Left kidney (tissue), 2 donors: ENCODE results near the gene TLCD5. TPM values are rescaled to one million over a fixed set of nuclear protein-coding genes. Genes with fewer than 3 reads are reported as not detected.

Experiments
- DNase-seq: peaks from one replicate; pipeline ENCODE4 v3.0.0-alpha.2; 2013
- polyA plus RNA-seq: library from polyadenylated mRNA; unstranded; fragments of 120-200 nt; gene quantifications from one replicate; pipeline ENCODE4 v1.2.1, GENCODE V29; 2013; ENCODE audit not compliant: insufficient read length

The TLCD5 gene
- polyA plus RNA-seq, 1 donor = 18.8 TPM

DNA sequence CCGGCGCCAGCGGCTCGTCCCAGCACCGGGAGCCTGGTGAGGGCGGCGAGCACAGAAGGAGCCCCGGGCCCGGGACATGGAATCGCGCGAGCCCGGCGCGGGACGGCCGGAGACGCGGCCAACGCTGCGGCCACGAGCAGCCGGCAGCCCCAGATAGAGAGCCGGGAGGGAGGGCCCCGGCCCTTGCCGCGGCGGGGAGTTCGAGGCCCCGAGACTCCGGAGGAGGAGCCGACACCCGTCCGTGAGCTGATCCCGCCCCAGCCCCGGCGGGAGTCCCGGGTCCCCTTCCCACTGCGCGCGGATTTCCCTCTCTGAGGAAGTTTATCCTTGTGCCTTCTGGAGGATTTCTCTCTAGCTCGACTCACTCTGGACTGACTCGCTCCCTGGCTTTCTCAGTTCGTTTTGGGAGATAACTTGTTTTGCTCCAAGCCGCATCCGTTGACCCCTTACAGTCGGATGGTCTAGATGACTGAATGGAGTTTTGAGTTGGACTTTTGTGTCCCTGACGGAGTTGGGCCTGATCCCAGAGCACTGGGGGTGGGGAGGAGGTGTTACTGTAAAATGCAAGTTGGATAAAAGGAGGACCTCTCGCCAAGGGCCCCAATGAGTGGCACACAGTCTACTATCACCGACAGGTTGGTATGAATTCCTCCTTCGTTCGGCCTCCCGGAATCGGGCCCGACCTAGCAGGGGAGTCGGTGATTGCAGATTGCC, 11.7 kb downstream of the TLCD5 start:
- no peak for DNase-seq

DNA sequence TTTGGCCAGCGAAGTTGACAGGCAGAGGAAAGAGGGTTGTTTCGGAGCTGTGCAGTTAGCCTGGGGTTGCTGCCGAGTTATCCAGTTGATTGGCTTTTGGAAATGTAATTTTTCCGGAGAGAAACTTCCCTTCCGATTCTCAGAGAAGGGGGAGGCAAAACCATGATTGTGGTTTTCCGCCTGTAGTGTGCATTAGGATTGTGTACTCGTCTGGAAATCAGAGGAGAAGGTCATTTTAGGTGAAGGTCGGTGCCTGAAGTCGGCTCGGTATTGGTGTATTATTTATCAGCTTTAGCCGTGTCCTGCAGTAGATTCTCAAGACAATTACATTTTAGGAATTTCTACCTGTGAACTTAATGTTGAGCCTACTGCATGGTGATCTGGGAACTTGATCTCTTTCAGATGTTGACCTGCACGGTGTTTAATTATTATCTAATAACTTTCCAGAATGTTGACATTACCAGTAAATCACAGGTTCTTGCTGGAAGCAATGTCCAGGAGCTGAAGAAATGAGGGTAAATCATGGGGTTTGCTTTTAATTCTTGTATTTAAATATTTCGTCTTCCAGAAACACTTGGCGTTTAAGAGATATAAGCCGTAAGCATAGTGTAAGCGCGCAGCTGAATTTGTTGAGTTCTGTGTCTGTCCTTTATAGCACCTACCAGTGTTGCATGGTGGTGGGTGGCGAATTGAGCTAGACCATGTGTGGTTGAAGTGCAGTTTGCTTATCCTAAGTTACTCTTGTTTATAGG, 12.4 kb downstream of the TLCD5 start:
- no peak for DNase-seq

DNA sequence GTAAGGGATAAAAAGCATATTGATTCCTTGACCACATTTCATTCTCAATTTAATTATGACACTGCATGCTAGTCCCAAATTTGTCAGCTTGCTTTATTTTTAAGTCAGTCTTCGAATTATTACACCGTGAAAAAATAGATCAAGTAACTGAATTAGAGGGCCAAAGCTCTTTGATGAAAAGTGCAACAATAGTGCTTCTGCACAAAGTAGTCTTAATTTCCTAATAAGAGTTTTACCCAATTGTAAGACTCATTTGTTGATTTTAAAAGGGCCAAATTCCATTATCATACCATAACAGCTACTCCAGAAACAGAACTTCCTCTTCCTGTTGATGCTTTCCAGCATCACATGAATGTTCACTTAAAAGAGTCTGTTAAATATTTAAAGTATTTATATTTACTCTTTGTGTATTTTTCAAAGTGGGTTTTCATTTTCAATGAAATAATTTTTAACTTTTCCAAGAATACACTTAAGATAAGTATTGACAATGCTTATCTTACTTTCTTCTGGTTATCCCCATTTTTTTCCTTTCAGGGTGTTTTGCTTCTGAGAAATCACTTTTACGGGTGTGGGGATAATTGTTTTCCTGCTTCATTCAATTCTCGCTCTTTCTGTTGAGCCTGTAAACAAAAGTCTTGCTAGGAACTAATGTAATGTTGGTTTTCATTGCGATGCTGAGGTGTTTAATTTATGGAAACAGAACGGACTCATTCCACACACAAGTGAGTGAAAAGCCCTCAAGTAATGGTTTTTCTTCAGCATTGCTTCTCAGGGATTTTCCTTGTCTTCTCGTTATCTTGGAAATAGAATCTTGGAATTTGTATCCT, 13.2 kb downstream of the TLCD5 start:
- DNase-seq = no peak

DNA sequence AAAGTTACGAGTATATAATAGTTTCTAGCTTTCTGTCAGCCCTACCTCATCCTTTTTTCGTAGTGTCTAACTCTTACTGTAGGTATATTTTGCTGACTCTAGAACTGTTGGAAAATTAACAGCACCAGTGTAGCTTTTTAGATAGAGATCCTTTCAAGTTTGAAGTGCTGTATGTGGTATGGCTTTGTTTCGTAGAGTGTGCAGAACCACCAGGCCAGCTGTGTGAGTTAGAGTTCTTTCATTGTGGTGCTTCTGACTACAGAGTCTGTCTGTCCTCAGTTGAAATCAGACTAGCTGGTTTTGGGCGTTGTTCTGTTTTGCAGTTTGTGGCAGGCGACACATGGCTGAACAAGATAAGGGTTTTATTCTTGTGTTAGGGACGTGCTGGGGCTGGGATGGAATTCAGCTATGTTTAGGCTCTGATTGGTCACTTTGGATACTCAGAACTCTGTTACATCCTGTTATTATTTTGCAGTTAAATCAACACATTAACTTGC, 14.3 kb downstream of the TLCD5 start:
- no peak for DNase-seq

DNA sequence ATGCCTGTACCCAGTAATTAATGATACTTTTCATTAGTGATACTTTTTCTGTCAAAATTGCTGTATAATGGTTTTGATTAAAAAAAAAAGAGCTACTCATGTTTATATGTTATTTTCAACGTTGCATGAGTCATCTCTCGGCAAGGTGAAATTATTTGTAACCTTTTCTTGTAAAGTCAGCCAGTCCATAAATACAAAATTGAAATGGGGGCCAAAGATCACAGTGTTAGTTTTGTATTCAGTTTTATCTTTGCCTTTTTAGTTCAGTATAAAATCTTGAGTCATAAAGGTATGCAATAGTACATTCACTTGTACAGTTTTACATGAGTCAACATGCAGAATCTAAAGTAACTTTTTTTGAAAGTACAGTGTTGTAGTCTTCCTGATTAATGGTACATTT, 15.4 kb downstream of the TLCD5 start:
- DNase-seq = no peak

DNA sequence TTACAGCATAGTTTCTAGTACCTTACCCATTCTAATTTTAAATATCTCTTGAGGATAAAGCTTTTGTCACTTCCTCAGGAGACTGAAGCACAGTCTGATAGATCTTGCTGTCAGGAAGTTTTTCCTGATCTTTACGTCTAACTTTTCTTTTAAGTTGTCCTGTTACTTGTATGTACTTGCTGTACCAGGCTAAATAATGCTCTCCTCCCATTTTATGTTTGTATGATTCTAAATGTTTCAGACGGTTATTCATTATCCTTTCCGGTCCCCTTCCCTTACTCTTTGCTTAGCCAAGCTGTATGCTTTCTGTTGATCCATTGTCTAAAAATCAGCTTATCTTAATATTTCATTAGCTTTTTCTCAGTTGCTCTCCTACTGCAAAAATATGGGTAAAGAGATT, 17.1 kb downstream of the TLCD5 start:
- DNase-seq = no peak

DNA sequence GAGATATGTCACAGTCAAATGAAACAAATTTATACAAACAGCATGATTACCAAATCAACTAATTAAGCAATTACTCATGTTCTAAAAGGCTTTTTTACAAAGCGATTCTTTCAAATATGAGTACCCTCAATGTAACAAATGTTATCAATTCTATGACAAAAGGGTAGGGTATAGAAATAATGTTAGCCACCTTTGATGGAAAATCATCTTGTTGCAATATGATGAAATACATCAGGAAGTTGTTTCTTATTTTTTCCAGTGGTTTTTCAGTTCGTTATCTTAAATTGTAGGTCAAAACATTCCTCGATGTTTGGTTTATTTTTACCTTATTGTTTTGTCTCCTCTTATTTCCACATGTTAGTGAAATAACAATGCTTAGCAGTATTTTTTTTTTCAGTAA, 17.6 kb downstream of the TLCD5 start:
- DNase-seq = no peak

DNA sequence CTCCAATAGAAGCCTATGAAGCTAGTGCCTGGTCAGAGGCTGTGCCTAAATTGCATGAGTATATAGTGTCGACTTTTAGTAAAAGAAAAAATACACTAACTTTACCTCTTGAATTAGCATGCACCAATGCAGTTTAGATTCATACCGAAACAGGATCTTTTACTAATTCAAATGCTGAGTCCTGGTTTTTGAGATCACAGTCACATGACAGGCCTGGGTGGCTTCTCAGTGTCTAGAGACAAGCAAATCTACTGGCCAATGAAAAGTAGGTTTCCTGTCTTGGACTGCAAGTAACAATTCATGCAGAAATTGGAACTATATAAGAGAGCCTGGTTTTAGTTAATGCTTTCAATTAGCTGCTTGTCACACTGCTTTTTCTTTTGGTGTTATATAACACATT, 18.3 kb downstream of the TLCD5 start:
- no peak for DNase-seq

DNA sequence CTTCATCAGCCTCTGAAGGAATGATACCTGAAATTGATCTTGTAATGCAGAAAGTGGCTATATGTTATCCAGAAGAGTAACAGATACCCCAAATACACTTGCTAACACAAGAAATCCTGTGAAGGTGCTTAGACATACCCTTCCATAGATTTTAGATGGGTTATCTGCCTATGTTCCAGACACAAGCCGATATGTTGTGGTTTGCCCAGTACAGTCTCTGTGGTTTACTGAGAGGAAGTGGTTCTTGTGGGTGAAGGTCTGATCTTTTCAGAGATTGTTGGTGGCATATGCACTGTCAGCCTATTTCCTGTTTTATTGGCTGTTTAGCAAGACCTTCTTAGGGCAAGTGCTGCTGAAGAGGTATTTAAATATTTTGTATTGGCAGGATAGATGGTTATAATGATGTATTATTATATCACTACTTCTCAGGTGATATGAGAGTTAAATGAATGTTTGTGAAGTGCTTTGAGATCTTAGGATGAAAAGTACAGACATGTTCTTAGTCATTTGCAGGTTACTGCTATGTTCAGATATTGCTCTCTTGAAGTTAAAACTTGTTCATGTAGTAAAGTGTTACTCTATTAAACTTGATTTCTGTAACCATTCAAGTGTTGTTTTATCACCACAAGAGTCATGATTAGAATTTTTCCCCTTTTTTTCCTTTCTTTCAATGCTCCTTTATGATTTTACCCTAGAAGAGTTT, 19.4 kb downstream of the TLCD5 start:
- DNase-seq = no peak

DNA sequence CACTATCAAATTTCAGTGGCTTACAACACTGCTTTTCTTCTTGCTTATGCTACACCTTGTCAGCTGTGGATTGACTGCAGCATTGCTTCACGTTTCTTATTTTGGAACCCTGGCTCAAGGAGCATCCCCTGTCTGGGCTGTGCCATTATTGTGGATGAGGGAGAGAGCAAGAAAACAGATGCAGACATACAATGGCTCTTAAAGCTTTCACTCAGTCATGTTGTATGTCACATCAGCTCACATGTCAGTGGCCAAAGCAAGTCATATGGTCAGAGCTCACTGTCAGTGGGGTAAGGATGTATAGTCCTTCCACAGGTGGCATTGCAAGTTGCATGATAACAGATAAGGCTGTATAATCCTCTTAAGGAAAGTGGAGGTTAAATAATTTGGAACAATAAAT, 21.1 kb downstream of the TLCD5 start:
- no peak for DNase-seq

DNA sequence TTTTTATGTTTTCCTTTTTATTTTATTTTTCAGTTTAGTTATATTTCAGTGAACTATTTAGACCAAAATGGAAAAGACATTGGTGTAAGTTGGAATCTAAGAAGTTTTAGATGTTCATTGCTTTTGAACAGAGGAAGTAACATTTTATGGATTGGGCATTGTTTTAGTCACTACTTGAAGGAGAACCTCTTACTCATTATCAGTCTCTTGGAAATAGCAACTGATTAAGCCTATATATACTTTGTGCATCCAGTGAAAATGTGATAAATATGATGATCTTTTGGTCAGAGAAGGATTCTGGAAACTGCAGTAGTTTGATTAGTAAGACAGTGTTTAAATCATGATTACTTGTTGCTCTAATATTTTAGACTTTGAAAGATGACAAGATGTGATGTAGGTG, 25.5 kb downstream of the TLCD5 start:
- no peak for DNase-seq

DNA sequence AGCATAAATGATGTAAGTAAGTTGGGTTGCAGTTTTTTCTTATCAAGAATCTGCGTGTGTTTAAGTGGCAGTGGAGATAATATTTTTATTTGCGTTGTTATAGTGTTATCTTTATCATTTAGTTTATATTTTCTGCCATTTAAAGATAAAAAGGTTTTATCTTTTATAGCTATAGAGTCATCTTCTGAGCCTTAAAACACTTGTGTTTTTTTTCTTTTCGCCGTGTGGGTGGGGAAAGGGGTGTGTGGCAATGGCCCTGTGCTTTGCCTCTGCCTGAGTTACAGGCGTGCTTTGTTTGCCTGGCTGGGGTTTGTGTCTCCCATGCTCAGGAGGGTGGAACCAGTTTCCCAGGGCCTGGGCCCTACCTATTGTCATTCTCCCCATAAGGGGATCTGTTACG, 27.3 kb downstream of the TLCD5 start:
- DNase-seq = no peak

DNA sequence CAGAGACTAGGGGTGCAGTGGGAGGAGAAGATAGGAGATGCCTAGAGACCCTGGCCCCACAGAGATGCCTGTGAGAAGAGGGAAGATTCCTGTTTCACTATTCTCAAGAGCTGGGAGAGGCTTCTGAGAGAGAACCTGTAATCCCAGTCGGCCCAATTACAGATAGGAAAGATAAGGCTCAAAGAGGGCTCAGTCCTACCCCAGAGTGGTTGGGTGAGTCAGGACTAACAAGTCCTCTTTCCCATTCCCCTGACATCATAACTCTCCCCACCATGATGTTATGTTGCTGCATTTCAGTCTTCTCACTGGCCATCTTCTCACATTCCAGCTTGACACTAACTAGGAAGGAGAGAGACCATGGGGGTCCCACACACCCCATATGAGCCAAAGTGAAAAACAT, 29.0 kb downstream of the TLCD5 start:
- DNase-seq = no peak

DNA sequence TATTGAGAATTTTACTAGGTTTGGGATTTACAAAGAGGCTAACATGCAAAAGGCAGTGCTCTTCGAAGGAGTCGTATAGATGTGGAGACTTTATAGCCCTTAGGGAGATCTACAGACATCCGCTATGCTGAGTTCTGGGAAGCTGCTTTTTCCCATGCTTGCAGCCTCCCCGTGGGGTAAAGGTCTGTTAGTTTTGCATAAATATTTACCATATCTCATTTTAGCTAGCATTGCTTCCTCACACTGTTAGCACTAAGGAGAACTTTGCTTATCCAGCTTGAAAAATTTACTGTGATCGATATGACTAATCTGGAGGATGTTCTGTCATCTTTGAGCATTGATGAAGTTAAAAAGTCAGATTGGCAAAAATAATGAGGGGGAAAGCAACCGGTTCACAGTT, 29.7 kb downstream of the TLCD5 start:
- DNase-seq = no peak

DNA sequence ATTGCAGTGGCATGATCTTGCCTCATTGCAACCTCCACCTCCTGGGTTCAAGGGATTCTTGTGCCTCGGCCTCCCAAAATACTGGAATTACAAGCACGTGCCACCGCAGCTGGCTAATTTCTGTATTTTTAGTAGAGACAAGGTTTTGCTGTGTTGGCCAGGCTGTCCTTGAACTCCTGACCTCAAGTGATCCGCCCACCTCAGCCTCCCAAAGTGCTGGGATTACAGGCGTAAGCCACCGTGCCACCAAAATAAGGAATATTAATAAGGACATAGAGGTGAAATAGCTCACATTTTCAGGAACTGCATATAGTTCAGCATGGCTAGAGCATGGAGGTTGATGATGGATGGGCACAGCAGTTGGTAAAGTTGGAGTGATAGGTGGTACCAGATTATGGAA, 32.5 kb downstream of the TLCD5 start:
- no peak for DNase-seq

DNA sequence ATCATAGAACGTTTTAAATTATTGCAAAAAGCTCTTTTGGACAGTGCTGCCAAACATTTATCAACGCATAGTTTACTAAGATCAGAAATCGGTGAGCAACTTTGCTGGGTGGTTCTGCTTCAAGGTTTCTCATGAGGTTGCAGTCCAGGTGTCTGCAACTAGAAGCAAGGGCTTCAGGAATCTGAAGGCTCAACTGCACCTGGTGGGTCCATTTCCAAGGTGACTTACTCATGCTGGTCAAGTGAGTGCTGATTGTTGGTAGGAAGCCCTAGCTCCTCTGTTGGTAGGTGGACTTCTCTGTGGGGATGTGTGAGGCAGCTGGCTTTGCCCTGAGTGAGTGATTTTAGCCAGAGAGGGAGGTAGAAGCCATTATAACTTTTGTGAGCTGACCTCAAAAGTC, 33.6 kb downstream of the TLCD5 start:
- DNase-seq = no peak

DNA sequence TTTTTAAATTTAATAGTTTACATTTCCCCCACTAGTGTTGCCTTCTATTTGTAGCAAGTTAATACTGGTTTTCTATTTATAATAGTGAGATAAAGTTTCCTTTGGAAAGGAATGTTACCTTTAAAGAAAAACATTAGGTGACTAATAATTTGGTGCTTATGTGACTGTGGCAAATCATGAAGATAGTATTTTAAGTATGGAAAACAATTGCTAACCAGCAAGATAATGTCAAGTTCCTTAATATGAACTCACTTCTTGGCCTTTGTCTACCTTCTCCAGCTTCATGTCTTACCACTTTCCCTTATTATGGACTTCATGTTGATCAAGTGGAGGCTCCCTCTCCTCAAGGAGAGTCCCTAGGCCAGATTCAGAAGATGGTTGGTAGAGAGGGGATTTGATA, 38.3 kb downstream of the TLCD5 start:
- DNase-seq = no peak

DNA sequence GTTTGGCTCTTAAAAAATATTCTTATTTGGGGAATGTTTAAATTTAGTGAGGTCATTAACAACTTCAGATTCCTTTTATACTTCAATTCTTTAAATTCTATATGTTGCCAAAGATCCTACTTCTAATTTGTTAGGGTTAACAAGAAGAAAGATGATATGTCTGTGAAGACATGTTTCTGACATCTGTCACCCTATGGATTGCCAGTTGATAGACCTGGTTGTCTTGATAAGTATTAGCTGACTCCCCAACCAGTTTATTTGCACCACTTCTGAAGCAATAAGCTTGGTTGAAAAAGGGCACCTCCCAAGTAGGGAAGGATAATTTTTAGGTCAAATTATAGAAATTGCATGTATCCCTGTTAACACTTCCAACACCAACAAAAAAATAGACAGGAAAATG, 40.4 kb downstream of the TLCD5 start:
- no peak for DNase-seq

DNA sequence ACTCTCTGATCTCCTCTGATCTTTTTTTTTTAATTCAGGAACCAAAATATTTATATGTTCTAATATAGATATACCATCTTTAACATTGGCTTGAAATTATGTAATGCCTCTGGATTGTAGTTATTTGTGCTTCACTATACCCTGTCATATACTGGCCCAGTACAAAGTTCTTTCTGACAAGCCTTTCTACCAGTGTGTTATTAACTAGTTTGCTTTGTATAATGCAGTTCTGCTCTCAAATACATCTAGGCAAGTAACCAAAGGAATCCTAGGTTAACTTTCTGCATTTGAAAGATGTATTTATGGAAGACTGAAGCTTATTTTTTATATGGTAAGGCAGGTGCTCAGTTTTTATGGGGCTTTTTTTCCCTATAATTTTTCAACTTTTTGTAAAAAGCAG, 47.2 kb downstream of the TLCD5 start:
- DNase-seq = no peak

DNA sequence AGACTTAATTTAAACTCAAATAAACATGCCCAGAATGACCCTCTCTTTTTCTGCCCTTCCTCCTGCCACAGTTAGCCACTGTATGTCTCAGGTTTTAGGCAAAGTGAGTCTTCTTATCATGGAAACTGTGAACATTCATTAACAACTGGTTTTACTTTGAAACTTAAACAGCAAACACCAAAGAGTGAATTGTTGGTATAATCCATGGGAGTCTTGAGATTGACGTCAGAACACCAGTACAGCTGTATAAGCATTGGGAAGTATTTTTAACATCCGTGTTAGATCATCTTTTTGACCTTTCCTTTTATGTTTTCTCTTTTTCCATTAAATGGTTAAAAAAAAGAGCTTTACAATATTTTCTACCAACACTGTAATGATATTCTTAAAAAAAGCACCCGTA, 50.0 kb downstream of the TLCD5 start:
- DNase-seq = no peak

DNA sequence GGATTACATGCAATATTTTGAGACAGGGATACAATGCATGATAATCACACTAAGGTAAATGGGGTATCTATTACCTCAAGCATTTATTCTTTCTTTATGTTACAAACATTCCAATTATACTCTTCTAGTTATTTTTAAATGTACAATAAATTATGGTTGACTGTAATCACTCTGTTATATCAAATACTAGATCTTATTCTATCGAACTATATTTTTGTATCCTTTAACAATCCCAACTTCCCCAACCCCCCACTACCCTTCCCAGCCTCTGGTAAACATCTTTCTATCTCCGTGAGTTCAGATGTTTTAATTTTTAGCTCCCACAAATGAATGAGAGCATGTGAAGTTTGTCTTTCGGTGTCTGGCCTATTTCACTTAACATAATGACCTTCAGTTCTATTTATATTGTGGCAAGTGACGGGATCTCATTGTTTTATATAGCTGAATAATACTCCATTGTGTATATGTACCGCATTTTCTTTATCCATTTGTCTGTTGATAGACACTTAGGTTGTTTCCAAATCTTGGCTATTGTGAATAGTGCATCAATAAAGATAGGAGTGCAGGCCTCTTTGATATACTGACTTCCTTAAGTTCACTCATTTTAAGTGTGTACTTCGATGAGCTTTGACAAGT, 51.6 kb downstream of the TLCD5 start:
- DNase-seq = no peak

DNA sequence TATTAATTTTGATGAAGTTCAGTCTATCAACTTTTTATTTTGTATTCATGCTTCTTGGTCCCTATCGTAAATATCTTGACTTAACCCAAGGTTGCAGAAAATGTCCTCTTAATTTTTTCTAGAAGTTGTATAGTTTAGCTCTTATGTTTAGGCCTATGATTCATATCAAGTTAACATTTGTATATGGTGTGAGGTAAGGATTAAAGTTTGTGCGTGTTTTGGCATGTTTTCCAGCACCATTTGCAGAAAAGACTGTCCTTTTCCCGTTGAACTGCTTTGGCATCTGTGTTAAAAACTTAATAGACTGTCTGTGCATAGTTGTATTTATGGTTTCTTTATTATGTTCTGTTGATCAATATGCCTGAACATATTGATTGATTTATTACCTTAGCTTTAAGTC, 53.4 kb downstream of the TLCD5 start:
- DNase-seq = no peak
